ENCODE data around the gene KL. TPM values are rescaled to one million over a fixed set of nuclear protein-coding genes. Genes with fewer than 3 reads are reported as not detected.

The KL gene
- total RNA-seq, 1 donor from 2014 or later: 12.5 TPM

- intact Hi-C loops (cut with DNase I): no loop called here
- H3K9me3 ChIP-seq: no peaks in the 10 kb centered on the region
Measured at GRCh38 chr13:32989942-32990341, 26.3 kb upstream of the KL start.

GRCh38 chr13:32993145-32993544, 23.1 kb upstream of the KL start:
- no peaks in the 10 kb centered on the region for H3K27me3 ChIP-seq
- no peaks in the 10 kb centered on the region for H3K9me3 ChIP-seq
- H3K4me3 ChIP-seq: no peak overlapping the region
- H3K27ac ChIP-seq: no peak overlapping the region
- ATAC-seq (no peak), DNase-seq (no peak)
- TF ChIP-seq, protein P1, sequence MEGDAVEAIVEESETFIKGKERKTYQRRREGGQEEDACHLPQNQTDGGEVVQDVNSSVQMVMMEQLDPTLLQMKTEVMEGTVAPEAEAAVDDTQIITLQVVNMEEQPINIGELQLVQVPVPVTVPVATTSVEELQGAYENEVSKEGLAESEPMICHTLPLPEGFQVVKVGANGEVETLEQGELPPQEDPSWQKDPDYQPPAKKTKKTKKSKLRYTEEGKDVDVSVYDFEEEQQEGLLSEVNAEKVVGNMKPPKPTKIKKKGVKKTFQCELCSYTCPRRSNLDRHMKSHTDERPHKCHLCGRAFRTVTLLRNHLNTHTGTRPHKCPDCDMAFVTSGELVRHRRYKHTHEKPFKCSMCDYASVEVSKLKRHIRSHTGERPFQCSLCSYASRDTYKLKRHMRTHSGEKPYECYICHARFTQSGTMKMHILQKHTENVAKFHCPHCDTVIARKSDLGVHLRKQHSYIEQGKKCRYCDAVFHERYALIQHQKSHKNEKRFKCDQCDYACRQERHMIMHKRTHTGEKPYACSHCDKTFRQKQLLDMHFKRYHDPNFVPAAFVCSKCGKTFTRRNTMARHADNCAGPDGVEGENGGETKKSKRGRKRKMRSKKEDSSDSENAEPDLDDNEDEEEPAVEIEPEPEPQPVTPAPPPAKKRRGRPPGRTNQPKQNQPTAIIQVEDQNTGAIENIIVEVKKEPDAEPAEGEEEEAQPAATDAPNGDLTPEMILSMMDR (IDR thresholded peaks at IDR 0.05): no peak
- intact Hi-C loops (cut with DNase I): no loop called here
- H3K4me1 ChIP-seq: no peaks in the 10 kb centered on the region
- H3K36me3 ChIP-seq: no peaks in the 10 kb centered on the region

More at GRCh38 chr13:32989942-32990341, 26.3 kb upstream of the KL start:
- no peak for ATAC-seq
- TF ChIP-seq, protein P1 (IDR thresholded peaks at IDR 0.05): no peak
- Histone ChIP-seq H3K27ac (no peak overlapping the region), H3K4me3 (no peak overlapping the region), H3K27me3 (no peaks in the 10 kb centered on the region), H3K36me3 (no peaks in the 10 kb centered on the region), H3K4me1 (no peaks in the 10 kb centered on the region)
- DNase-seq: no peak

DNA sequence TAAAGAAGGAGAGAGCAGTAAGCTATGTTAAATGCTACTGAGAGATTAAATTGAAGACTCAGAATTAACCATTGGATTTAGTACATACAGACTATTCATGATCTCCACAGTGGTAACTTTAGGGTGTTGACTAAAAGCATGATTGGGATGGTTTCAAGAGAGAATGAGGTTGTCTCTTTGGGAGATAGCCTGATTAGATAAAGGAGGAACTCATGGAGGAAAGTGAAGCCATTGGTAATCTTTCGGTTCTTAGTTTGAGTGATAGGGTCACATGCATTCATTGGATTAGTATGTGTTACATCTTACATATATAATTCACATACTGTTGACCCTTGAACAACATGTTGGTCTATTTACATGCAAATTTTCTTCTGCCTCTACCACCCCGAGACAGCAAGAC, 18.8 kb upstream of the KL start:
- no peak overlapping the region for H3K27ac ChIP-seq
- no peak overlapping the region for H3K4me3 ChIP-seq
- DNase-seq (no peak), ATAC-seq (no peak)
- no peaks in the 10 kb centered on the region for H3K4me1 ChIP-seq
- TF ChIP-seq, protein P1 (IDR thresholded peaks at IDR 0.05): no peak
- intact Hi-C loops (cut with DNase I): no loop called here
- no peaks in the 10 kb centered on the region for H3K9me3 ChIP-seq
- H3K36me3 ChIP-seq: no peaks in the 10 kb centered on the region
- no peaks in the 10 kb centered on the region for H3K27me3 ChIP-seq

DNA sequence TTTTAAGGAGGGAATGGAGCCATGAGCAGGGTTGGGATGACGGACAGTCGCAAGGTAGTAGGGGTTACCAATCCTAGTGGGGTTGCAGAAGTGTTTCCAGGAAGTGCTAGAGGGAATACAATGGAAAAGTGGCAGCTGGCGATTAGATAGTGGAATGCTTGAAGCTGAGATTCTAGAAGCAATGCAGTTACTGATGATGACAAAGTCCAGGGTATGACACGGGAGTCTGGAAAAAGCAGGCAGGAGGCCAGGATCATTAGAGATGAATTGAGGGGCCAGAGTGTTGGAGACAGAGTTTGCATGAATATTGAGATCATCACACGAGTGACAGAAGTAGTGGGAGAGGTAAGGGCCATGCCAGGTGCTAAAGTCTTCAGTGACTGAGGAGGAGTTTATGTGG, 17.3 kb upstream of the KL start:
- no peak overlapping the region for H3K4me3 ChIP-seq

GRCh38 chr13:33000365-33000764, 15.9 kb upstream of the KL start:
- H3K27ac ChIP-seq: no peak overlapping the region
- H3K36me3 ChIP-seq: no peaks in the 10 kb centered on the region
- no peaks in the 10 kb centered on the region for H3K27me3 ChIP-seq
- H3K9me3 ChIP-seq: no peaks in the 10 kb centered on the region
- intact Hi-C loops (cut with DNase I): no loop called here
- DNase-seq (no peak), ATAC-seq (no peak)
- H3K4me1 ChIP-seq: peaks cover 8% of the 10 kb centered on the region
- TF ChIP-seq, protein P1 (IDR thresholded peaks at IDR 0.05): no peak
- H3K4me3 ChIP-seq: no peak overlapping the region

More for the DNA sequence above, 17.3 kb upstream of the KL start:
- H3K27ac ChIP-seq: no peak overlapping the region
- no peaks in the 10 kb centered on the region for H3K9me3 ChIP-seq
- TF ChIP-seq, protein P1 (IDR thresholded peaks at IDR 0.05): no peak
- H3K27me3 ChIP-seq: no peaks in the 10 kb centered on the region
- no peak for DNase-seq
- no peak for ATAC-seq
- no peaks in the 10 kb centered on the region for H3K4me1 ChIP-seq
- intact Hi-C loops (cut with DNase I): no loop called here
- no peaks in the 10 kb centered on the region for H3K36me3 ChIP-seq

GRCh38 chr13:33003458-33004019, 12.7 kb upstream of the KL start:
- intact Hi-C loops (cut with DNase I): no loop called here
- no peaks in the 10 kb centered on the region for H3K36me3 ChIP-seq
- no peak overlapping the region for H3K4me3 ChIP-seq
- H3K27me3 ChIP-seq: no peaks in the 10 kb centered on the region
- ATAC-seq (no peak), DNase-seq (no peak)
- TF ChIP-seq, protein P1 (IDR thresholded peaks at IDR 0.05): no peak
- peaks cover 9% of the 10 kb centered on the region for H3K9me3 ChIP-seq
- peak overlapping the region; percentile 79 for H3K27ac ChIP-seq
- peaks cover 11% of the 10 kb centered on the region for H3K4me1 ChIP-seq

Data from upper lobe of right lung (tissue), 1 donor.